GM23338 (cell line): Measurements from ENCODE around the gene SORCS2. TPM values are rescaled to one million over a fixed set of nuclear protein-coding genes. Genes with fewer than 3 reads are reported as not detected.

Experiments
- ATAC-seq: fragments of 200-7000 bp; cut with Tn5 transposase; 3 replicates; pipeline ENCODE4 v1.9.1; 2020
- DNase-seq: peaks from one replicate; pipeline ENCODE4 v3.0.0-alpha.2; 2015; ENCODE audit warnings: low spot score
- H2AFZ ChIP-seq: fragments of 200-600 bp; sonication (generic); 2 replicates; pipeline ENCODE4 v1.8.0; 2016; ENCODE audit warnings: antibody characterized with exemption, mild to moderate bottlenecking, moderate library complexity
- H3F3A ChIP-seq: fragments of 200-600 bp; sonication (generic); replicated peaks from 2 replicates; pipeline ENCODE4 v1.8.0; 2017; ENCODE audit warnings: antibody characterized with exemption, mixed run types, low read depth
- H3K27ac ChIP-seq: fragments of 200-600 bp; sonication (generic); 2 replicates; pipeline ENCODE4 v1.6.1; 2016; ENCODE audit warnings: low read depth
- H3K27me3 ChIP-seq: fragments of 200-600 bp; sonication (generic); 2 replicates; pipeline ENCODE4 v1.8.0; 2016; ENCODE audit warnings: mild to moderate bottlenecking, mixed run types, moderate library complexity; ENCODE audit not compliant: insufficient read depth
- H3K36me3 ChIP-seq: fragments of 200-600 bp; sonication (generic); 2 replicates; pipeline ENCODE4 v1.8.0; 2016; ENCODE audit warnings: mild to moderate bottlenecking; ENCODE audit not compliant: insufficient read depth
- H3K4me1 ChIP-seq: fragments of 200-600 bp; sonication (generic); 2 replicates; pipeline ENCODE4 v1.8.0; 2016; ENCODE audit warnings: mild to moderate bottlenecking, moderate library complexity; ENCODE audit not compliant: insufficient read depth
- H3K4me2 ChIP-seq: fragments of 200-600 bp; sonication (generic); 2 replicates; pipeline ENCODE4 v1.7.1; 2017; ENCODE audit warnings: mixed run types
- H3K4me3 ChIP-seq: fragments of 200-600 bp; sonication (generic); 2 replicates; pipeline ENCODE4 v1.6.1; 2016; ENCODE audit warnings: mixed run types
- H3K79me2 ChIP-seq: fragments of 200-600 bp; sonication (generic); replicated peaks from 2 replicates; pipeline ENCODE4 v1.8.0; 2017; ENCODE audit warnings: mild to moderate bottlenecking; ENCODE audit not compliant: insufficient read depth
- H3K9me2 ChIP-seq: fragments of 200-600 bp; sonication (generic); 2 replicates; pipeline ENCODE4 v1.8.0; 2017; ENCODE audit not compliant: insufficient read depth
- H4K20me1 ChIP-seq: fragments of 200-600 bp; sonication (generic); replicated peaks from 2 replicates; pipeline ENCODE4 v1.8.0; 2017; ENCODE audit warnings: mild to moderate bottlenecking; ENCODE audit not compliant: insufficient read depth
- H3K27ac Mint-ChIP-seq: 2 replicates; pipeline ENCODE4 v1.8.0; 2020; ENCODE audit warnings: inconsistent platforms, mild to moderate bottlenecking, moderate library complexity, mixed read lengths
- H3K27me3 Mint-ChIP-seq: 3 replicates; pipeline ENCODE4 v1.8.0; 2022; ENCODE audit warnings: low read depth, mild to moderate bottlenecking, moderate library complexity, mixed read lengths, inconsistent platforms; ENCODE audit not compliant: insufficient read depth, poor library complexity
- H3K36me3 Mint-ChIP-seq: 3 replicates; pipeline ENCODE4 v1.8.0; 2021; ENCODE audit warnings: low read depth, mild to moderate bottlenecking, inconsistent platforms, moderate library complexity, mixed read lengths
- H3K4me1 Mint-ChIP-seq: 3 replicates; pipeline ENCODE4 v1.8.0; 2020; ENCODE audit warnings: mild to moderate bottlenecking, inconsistent platforms, mixed read lengths
- H3K4me3 Mint-ChIP-seq: 3 replicates; pipeline ENCODE4 v1.8.0; 2021; ENCODE audit warnings: moderate library complexity, mild to moderate bottlenecking, inconsistent platforms, mixed read lengths
- H3K9me3 Mint-ChIP-seq: 3 replicates; pipeline ENCODE4 v1.8.0; 2020; ENCODE audit warnings: moderate library complexity, mild to moderate bottlenecking, inconsistent platforms, mixed read lengths
- CREB1 ChIP-seq: fragments of 250-450 bp; sonication (Bioruptor Pico); IDR thresholded peaks from 2 replicates; pipeline ENCODE4 v1.5.0; 2020; ENCODE audit warnings: low read depth, mild to moderate bottlenecking, moderate library complexity
- EZH2 ChIP-seq: fragments of 200-600 bp; sonication (generic); IDR thresholded peaks from one replicate; pipeline ENCODE4 v1.8.0; 2017; ENCODE audit warnings: antibody characterized with exemption, mild to moderate bottlenecking, low read depth; ENCODE audit not compliant: unreplicated experiment
- EZH2phosphoT487 ChIP-seq: fragments of 200-600 bp; sonication (generic); IDR thresholded peaks from one replicate; pipeline ENCODE4 v1.8.1; 2018; ENCODE audit warnings: antibody characterized with exemption; ENCODE audit not compliant: unreplicated experiment
- JUNB ChIP-seq: IDR thresholded peaks from one replicate; pipeline ENCODE4 v1.6.1; 2016; ENCODE audit warnings: antibody characterized with exemption; ENCODE audit not compliant: unreplicated experiment
- NANOG ChIP-seq: IDR thresholded peaks from 2 replicates; pipeline ENCODE4 v1.6.1; 2016; ENCODE audit warnings: antibody characterized with exemption, borderline replicate concordance
- STAT1 ChIP-seq: IDR thresholded peaks from one replicate; pipeline ENCODE4 v1.6.1; 2016; ENCODE audit warnings: antibody characterized with exemption; ENCODE audit not compliant: unreplicated experiment
- ZNF114 ChIP-seq: fragments of 250-450 bp; sonication (Bioruptor Pico); IDR thresholded peaks from 2 replicates; pipeline ENCODE4 v1.5.0; 2020; ENCODE audit warnings: mild to moderate bottlenecking, moderate library complexity
- ZNF331 ChIP-seq: fragments of 250-450 bp; sonication (Bioruptor Pico); IDR thresholded peaks from 2 replicates; pipeline ENCODE4 v1.5.0; 2020; ENCODE audit warnings: low read depth, mild to moderate bottlenecking, moderate library complexity
- polyA plus RNA-seq: library from polyadenylated mRNA; unstranded; fragments of >200 nt; fragmentation: Nextera tagmentation; extraction: Ambion mirVana; gene quantifications from 2 replicates; pipeline ENCODE4 v1.2.1, GENCODE V29; 2016
- total RNA-seq: library from RNA; depleted of rRNA; stranded (reverse); fragments of >200 nt; shearing (Covaris generic); gene quantifications from 2 replicates; pipeline ENCODE4 v1.2.3, GENCODE V29; 2014
- TF ChIP-seq, protein P1 (sequence below): fragments of 250-450 bp; sonication (Bioruptor Pico); IDR thresholded peaks from 2 replicates; pipeline ENCODE4 v1.5.0; 2020; ENCODE audit warnings: mild to moderate bottlenecking, moderate library complexity
- TF ChIP-seq, protein P2 (sequence below), 2 experiments: fragments of 200-600 bp in 1 of 2; sonication (generic) in 1 of 2; conservative IDR thresholded peaks; 2 replicates each; pipeline versions ENCODE4 v1.5.1 to v1.6.1; 2016 to 2017; ENCODE audit warnings: antibody characterized with exemption in 2 of 2, low read depth in 2 of 2, mild to moderate bottlenecking in 2 of 2, moderate library complexity in 1 of 2
- TF ChIP-seq, protein P3 (sequence below): IDR thresholded peaks from one replicate; pipeline ENCODE4 v1.6.1; 2018; ENCODE audit warnings: antibody characterized with exemption; ENCODE audit not compliant: unreplicated experiment
- TF ChIP-seq, protein P4 (sequence below): IDR thresholded peaks from 2 replicates; pipeline ENCODE4 v1.6.1; 2016; ENCODE audit warnings: antibody characterized with exemption

Gene SORCS2
- total and polyA plus RNA-seq, 2 experiments from 2014 or later, result 0.47 to 2.4 TPM

DNA sequence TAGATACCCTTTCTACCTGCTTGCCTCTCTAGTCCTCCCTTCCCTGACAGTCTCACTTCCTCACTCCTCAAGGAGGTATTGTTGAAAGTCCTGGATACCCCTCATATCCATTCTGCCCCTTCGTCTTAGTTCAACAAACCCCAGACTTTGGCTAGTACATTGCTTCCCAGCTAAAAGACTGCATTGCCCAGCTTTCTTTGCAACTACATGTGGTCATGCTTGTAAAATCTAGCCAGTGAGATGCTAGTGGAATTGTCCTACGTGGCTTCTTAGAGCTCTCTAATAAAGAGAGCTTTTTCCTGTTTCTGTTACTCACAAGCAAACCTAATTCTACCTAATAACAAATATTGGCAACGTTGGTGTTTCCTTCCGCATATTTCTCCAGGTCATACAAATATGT is 480.3 kb downstream of the SORCS2 start:
- ATAC-seq (no peak), DNase-seq (no peak)
- H3K27me3 Mint-ChIP-seq, result peaks cover 4% of the 10 kb centered on the region
- no peaks in the 10 kb centered on the region for H3K27me3 ChIP-seq
- H3K36me3 ChIP-seq, result no peaks in the 10 kb centered on the region
- H3K4me3 ChIP-seq, result no peak overlapping the region
- TF ChIP-seq EZH2phosphoT487 (no peak), NANOG (no peak), ZNF114 (CRISPR knock-in tag) (no peak), ZNF331 (CRISPR knock-in tag) (no peak), JUNB (no peak), STAT1 (no peak), CREB1 (no peak), EZH2 (no peak)
- TF ChIP-seq, protein P1, sequence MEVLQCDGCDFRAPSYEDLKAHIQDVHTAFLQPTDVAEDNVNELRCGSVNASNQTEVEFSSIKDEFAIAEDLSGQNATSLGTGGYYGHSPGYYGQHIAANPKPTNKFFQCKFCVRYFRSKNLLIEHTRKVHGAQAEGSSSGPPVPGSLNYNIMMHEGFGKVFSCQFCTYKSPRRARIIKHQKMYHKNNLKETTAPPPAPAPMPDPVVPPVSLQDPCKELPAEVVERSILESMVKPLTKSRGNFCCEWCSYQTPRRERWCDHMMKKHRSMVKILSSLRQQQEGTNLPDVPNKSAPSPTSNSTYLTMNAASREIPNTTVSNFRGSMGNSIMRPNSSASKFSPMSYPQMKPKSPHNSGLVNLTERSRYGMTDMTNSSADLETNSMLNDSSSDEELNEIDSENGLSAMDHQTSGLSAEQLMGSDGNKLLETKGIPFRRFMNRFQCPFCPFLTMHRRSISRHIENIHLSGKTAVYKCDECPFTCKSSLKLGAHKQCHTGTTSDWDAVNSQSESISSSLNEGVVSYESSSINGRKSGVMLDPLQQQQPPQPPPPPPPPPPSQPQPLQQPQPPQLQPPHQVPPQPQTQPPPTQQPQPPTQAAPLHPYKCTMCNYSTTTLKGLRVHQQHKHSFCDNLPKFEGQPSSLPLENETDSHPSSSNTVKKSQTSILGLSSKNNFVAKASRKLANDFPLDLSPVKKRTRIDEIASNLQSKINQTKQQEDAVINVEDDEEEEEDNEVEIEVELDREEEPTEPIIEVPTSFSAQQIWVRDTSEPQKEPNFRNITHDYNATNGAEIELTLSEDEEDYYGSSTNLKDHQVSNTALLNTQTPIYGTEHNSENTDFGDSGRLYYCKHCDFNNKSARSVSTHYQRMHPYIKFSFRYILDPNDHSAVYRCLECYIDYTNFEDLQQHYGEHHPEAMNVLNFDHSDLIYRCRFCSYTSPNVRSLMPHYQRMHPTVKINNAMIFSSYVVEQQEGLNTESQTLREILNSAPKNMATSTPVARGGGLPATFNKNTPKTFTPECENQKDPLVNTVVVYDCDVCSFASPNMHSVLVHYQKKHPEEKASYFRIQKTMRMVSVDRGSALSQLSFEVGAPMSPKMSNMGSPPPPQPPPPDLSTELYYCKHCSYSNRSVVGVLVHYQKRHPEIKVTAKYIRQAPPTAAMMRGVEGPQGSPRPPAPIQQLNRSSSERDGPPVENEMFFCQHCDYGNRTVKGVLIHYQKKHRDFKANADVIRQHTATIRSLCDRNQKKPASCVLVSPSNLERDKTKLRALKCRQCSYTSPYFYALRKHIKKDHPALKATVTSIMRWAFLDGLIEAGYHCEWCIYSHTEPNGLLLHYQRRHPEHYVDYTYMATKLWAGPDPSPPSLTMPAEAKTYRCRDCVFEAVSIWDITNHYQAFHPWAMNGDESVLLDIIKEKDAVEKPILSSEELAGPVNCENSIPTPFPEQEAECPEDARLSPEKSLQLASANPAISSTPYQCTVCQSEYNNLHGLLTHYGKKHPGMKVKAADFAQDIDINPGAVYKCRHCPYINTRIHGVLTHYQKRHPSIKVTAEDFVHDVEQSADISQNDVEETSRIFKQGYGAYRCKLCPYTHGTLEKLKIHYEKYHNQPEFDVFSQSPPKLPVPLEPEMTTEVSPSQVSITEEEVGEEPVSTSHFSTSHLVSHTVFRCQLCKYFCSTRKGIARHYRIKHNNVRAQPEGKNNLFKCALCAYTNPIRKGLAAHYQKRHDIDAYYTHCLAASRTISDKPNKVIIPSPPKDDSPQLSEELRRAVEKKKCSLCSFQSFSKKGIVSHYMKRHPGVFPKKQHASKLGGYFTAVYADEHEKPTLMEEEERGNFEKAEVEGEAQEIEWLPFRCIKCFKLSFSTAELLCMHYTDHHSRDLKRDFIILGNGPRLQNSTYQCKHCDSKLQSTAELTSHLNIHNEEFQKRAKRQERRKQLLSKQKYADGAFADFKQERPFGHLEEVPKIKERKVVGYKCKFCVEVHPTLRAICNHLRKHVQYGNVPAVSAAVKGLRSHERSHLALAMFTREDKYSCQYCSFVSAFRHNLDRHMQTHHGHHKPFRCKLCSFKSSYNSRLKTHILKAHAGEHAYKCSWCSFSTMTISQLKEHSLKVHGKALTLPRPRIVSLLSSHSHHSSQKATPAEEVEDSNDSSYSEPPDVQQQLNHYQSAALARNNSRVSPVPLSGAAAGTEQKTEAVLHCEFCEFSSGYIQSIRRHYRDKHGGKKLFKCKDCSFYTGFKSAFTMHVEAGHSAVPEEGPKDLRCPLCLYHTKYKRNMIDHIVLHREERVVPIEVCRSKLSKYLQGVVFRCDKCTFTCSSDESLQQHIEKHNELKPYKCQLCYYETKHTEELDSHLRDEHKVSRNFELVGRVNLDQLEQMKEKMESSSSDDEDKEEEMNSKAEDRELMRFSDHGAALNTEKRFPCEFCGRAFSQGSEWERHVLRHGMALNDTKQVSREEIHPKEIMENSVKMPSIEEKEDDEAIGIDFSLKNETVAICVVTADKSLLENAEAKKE (CRISPR knock-in tag), result no peak
- TF ChIP-seq, protein P2, sequence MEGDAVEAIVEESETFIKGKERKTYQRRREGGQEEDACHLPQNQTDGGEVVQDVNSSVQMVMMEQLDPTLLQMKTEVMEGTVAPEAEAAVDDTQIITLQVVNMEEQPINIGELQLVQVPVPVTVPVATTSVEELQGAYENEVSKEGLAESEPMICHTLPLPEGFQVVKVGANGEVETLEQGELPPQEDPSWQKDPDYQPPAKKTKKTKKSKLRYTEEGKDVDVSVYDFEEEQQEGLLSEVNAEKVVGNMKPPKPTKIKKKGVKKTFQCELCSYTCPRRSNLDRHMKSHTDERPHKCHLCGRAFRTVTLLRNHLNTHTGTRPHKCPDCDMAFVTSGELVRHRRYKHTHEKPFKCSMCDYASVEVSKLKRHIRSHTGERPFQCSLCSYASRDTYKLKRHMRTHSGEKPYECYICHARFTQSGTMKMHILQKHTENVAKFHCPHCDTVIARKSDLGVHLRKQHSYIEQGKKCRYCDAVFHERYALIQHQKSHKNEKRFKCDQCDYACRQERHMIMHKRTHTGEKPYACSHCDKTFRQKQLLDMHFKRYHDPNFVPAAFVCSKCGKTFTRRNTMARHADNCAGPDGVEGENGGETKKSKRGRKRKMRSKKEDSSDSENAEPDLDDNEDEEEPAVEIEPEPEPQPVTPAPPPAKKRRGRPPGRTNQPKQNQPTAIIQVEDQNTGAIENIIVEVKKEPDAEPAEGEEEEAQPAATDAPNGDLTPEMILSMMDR (conservative IDR thresholded peaks at IDR 0.05; ENCODE audit: low read depth in 2 of 2), result no peak
- TF ChIP-seq, protein P3, sequence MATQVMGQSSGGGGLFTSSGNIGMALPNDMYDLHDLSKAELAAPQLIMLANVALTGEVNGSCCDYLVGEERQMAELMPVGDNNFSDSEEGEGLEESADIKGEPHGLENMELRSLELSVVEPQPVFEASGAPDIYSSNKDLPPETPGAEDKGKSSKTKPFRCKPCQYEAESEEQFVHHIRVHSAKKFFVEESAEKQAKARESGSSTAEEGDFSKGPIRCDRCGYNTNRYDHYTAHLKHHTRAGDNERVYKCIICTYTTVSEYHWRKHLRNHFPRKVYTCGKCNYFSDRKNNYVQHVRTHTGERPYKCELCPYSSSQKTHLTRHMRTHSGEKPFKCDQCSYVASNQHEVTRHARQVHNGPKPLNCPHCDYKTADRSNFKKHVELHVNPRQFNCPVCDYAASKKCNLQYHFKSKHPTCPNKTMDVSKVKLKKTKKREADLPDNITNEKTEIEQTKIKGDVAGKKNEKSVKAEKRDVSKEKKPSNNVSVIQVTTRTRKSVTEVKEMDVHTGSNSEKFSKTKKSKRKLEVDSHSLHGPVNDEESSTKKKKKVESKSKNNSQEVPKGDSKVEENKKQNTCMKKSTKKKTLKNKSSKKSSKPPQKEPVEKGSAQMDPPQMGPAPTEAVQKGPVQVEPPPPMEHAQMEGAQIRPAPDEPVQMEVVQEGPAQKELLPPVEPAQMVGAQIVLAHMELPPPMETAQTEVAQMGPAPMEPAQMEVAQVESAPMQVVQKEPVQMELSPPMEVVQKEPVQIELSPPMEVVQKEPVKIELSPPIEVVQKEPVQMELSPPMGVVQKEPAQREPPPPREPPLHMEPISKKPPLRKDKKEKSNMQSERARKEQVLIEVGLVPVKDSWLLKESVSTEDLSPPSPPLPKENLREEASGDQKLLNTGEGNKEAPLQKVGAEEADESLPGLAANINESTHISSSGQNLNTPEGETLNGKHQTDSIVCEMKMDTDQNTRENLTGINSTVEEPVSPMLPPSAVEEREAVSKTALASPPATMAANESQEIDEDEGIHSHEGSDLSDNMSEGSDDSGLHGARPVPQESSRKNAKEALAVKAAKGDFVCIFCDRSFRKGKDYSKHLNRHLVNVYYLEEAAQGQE, result no peak
- TF ChIP-seq, protein P4, sequence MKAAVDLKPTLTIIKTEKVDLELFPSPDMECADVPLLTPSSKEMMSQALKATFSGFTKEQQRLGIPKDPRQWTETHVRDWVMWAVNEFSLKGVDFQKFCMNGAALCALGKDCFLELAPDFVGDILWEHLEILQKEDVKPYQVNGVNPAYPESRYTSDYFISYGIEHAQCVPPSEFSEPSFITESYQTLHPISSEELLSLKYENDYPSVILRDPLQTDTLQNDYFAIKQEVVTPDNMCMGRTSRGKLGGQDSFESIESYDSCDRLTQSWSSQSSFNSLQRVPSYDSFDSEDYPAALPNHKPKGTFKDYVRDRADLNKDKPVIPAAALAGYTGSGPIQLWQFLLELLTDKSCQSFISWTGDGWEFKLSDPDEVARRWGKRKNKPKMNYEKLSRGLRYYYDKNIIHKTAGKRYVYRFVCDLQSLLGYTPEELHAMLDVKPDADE, result no peak
- H3K9me2 ChIP-seq, result no peaks in the 10 kb centered on the region
- no peak overlapping the region for H3K27ac ChIP-seq
- H3K79me2 ChIP-seq, result no peaks in the 10 kb centered on the region
- peaks cover 11% of the 10 kb centered on the region for H3K4me1 Mint-ChIP-seq
- no peak overlapping the region for H2AFZ ChIP-seq
- peaks cover 8% of the 10 kb centered on the region for H3K9me3 Mint-ChIP-seq
- no peak overlapping the region for H3K4me2 ChIP-seq
- no peak overlapping the region for H3K27ac Mint-ChIP-seq
- no peaks in the 10 kb centered on the region for H3F3A ChIP-seq
- H4K20me1 ChIP-seq, result no peaks in the 10 kb centered on the region
- H3K4me3 Mint-ChIP-seq, result no peak overlapping the region
- H3K4me1 ChIP-seq, result no peaks in the 10 kb centered on the region
- no peaks in the 10 kb centered on the region for H3K36me3 Mint-ChIP-seq
